Stimulated activated CD8-positive, alpha-beta memory T cell treated with anti-CD3 and anti-CD28 coated beads, Interleukin-12 subunit alpha, Interleukin-12 subunit beta, amount 100 ng/mL, for 24 hours (primary cell): ENCODE data around the gene ORMDL1.

ENCODE experiments used
- DNase-seq: peaks from one replicate; pipeline ENCODE4 v3.0.0-alpha.2; 2020; ENCODE audit errors: extremely low read depth

Gene ORMDL1

GRCh38 chr2:189783927-189784867 is at the start of gene ORMDL1, which contains the start of gene PMS1:
ORMDL1 (minus strand) TSS chr2:189784339; CDS start chr2:189782595, 1,744 bp downstream.
PMS1 (plus strand) TSS chr2:189784450; CDS start chr2:189791810, 7,360 bp downstream.
- DNase-seq = peak; percentile 84

- DNase-seq = no peak
Observed at GRCh38 chr2:189830510-189830909, 46.4 kb upstream of the ORMDL1 start.

GRCh38 chr2:189829102-189829833 is 45.1 kb upstream of the ORMDL1 start:
- DNase-seq = no peak

- DNase-seq = no peak
Observed at GRCh38 chr2:189826039-189826438, 41.9 kb upstream of the ORMDL1 start.

GRCh38 chr2:189824694-189825396 is 40.7 kb upstream of the ORMDL1 start:
- DNase-seq = no peak

- DNase-seq = no peak
Observed at GRCh38 chr2:189821953-189822748, 38.0 kb upstream of the ORMDL1 start.

GRCh38 chr2:189819297-189819704 is 35.2 kb upstream of the ORMDL1 start:
- DNase-seq = no peak

- DNase-seq = no peak
Observed at GRCh38 chr2:189818249-189819038, 34.3 kb upstream of the ORMDL1 start.

GRCh38 chr2:189803431-189803830 is 19.3 kb upstream of the ORMDL1 start:
- DNase-seq = no peak

GRCh38 chr2:189802396-189802912 is 18.3 kb upstream of the ORMDL1 start:
- DNase-seq = no peak

- DNase-seq = no peak
Observed at GRCh38 chr2:189799531-189799930, 15.4 kb upstream of the ORMDL1 start.

- no peak for DNase-seq
Observed at GRCh38 chr2:189799030-189799331, 14.8 kb upstream of the ORMDL1 start.

- no peak for DNase-seq
Observed at GRCh38 chr2:189798312-189799029, 14.3 kb upstream of the ORMDL1 start.

GRCh38 chr2:189797902-189798301 is 13.8 kb upstream of the ORMDL1 start:
- no peak for DNase-seq

GRCh38 chr2:189794310-189794709 is 10.2 kb upstream of the ORMDL1 start:
- no peak for DNase-seq

- no peak for DNase-seq
Observed at GRCh38 chr2:189791338-189792042, 7.4 kb upstream of the ORMDL1 start.

- no peak for DNase-seq
Observed at GRCh38 chr2:189783451-189783926, 650 bp downstream of the ORMDL1 start.

GRCh38 chr2:189782221-189782671 is 1.9 kb downstream of the ORMDL1 start:
- DNase-seq = no peak

GRCh38 chr2:189772212-189772611 is 11.9 kb downstream of the ORMDL1 start:
- DNase-seq = no peak
